Embryonic facial prominence (tissue), 1 donor: ENCODE measurements around the gene C2orf78.
"Not testable (repeated sequence)": the region's sequence is repeated elsewhere in the genome, so short reads cannot be mapped to it uniquely, and the experiment has no call there.

Experiments used
- DNase-seq: peaks from one replicate; pipeline ENCODE4 v3.0.0-alpha.2; 2016; ENCODE audit errors: extremely low spot score

C2orf78 gene

DNA sequence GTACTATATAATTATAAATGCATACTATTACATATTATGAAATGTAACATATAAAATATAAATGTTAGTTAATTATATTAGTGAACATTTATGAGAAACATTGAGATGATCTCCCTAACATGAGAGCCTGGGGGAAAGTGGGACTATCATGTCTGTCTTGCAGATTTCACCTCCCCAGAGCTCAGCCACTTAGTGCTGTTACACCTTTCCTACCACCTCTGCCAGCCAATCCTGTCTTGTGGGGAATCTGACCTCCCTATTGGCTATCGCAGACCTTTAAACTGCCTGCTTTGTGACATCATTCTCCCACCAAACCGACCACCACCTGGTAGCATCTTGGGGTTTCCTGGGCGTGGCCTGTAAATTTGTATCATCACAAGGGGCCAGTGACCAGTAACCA lies at the start of gene C2orf78:
Gene C2orf78, plus strand, starts transcription at position 301 of the 400 bp plus-strand sequence. CDS start 127 bp downstream, outside the sequence.
- DNase-seq, result not testable (repeated sequence)

- DNase-seq, result no peak
Observed at GRCh38 chr2:73736378-73736777, 47.6 kb upstream of the C2orf78 start.

DNA sequence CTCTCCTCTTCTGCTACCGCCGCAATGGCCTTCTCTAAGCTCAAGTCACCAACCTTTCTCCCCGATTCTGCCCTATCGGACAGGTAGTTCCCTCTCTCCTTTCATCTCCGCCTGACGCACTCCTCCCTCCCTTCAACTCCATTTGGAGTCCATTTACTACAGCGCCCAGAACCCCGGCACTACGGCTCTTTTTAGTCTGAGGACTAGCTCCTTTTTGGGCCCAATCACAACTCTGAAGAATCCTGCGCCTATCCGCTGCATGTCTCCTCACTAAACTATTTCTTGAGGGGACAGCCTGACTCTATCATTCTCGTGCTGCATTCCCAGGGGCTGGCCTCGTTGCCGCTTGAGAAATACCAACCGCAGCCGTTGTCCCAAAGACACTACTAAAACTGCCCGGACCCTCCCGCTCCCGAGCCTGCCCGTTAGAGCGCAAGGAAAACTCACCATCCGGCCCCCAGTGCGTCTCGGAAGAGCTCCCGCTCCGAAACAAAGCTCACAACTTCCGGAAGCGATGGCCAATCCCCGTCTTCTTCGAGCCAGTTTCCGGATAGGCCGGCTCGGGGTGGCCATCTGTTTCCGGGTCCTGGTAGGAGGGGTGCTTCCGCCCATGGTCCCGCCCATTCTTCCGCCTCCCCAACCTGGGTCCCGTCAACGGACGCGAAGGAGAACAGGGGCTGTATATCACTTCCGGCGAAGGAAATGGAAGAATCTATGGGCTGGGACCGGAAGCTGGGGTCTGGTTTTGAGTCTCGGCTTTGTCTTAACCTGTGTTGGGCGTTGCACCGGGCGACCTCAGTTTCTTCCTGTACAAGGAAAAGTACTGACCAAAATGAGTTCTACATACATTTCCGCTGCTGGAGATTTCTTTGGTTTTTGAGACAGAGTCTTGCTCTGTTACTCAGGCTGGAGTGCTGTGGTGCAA lies 46.9 kb upstream of the C2orf78 start, which contains the start of gene TPRKB:
Gene TPRKB, minus strand, starts transcription at position 491 of the 925 bp plus-strand sequence. CDS start 2,776 bp downstream, outside the sequence.
- peak; percentile 95 for DNase-seq

DNA sequence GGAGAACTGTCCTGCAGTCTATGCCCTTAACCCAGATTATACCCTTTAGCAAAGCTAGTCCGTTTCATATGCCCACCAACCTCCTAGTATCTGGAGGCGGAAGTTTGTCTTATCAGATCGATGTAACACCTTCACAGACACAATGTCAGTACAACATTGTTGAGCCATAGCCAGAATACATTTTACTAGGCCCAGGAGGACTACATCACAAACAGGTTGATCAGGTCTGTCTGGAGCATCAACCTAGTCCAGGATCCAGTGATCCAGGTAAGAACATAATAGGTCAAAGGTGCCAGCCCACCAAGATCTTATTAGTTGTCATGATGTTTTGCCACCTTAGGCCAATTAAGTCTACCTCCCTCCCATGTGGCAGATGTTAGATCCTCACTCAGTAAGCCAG lies 44.9 kb upstream of the C2orf78 start:
- no peak for DNase-seq

- no peak for DNase-seq
Observed at GRCh38 chr2:73740767-73741166, 43.2 kb upstream of the C2orf78 start.

GRCh38 chr2:73746015-73746876 lies 37.7 kb upstream of the C2orf78 start:
- DNase-seq, result no peak

- no peak for DNase-seq
Observed at GRCh38 chr2:73746877-73747208, 37.1 kb upstream of the C2orf78 start.

DNA sequence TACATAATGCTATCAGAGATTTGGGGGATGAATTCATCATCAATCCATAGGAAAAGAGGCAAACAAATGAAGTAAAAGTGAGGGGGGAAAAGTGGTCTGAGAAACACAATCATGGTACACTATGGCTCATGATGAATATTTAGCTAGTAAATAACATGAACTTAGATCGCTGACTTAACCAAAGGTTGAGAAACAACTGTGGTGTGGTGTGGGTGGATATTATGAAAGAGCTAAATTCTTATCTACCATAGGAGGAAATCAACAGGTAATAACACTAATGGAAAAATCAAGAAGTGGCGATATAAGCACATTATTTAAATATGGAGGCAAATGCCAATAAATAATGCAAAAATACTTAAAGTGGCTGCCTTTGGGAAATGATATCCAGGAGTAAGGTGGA lies 34.7 kb upstream of the C2orf78 start:
- DNase-seq, result no peak

DNA sequence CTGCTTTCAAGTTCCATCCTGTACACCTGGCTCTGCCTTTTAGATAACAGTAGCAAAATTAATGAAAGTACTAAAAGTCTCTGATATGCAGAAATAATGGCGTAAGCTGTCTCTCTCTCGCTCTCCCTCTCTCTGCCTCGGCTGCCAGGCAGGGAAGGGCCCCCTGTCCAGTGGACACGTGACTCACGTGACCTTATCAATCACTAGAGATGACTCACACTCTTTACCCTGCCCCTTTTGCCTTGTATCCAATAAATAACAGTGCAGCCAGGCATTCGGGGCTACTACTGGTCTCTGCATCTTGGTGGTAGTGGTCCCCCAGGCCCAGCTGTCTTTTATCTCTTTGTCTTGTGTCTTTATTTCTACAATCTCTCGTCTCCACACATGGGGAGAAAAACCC lies 29.7 kb upstream of the C2orf78 start:
- not testable (repeated sequence) for DNase-seq

DNA sequence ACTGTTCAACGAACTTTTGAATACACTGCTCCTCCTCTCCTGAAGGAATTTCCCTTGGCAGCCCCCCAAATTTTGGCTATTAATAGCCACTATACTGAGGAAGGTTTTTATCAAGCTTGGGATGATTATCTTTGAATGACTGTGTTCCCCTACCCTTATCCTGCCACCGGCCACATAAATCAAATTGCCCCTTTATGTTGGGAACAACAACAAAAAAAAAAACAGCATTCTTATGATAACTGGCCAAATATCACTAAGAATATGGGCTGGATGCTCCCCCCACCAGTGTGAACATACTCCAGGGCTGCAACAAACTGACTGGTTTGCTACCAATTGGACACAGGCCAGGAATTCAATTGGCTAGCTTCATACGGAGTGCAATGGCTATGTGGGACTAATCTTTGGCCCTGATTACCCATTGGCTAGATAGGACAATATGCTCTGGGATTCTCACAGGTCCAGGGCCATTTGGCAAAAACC lies 24.7 kb upstream of the C2orf78 start:
- DNase-seq, result no peak

DNA sequence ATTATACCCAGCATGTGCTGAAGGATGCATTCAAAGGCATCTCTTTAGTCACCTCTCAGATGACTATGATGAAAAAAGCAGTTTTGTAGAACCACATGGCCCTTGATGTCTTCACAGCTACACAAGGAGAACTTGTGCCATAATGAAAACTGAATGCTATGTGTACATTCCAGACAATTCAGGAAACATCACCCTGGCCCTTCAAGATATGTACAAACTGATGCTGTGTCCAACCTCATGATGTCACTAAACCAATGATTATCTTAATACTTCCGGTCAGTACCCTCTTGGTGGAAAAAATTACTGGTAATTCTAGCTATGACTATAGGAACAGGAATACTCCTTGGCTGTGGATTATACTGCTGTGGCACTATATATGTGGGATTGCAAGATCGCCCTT lies 24.1 kb upstream of the C2orf78 start:
- no peak for DNase-seq

DNA sequence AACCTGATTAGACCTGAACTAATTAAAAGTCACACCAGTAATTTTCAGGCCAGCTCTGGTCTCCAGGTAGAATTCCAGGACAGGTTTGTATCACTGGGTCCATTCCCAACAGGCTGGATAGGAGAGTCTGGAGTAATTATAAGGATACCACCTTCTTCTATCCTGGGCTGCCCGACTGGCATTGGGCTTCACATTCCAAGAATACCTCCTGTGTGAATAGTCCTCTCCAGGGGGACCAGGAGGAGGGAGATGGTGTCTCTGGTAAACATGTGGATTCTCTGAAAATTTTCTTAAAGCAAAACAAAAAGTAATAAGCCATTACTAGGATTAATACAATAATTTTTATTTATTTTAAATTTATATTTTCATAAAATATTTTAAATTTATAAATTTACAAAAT lies 21.4 kb upstream of the C2orf78 start:
- no peak for DNase-seq

DNA sequence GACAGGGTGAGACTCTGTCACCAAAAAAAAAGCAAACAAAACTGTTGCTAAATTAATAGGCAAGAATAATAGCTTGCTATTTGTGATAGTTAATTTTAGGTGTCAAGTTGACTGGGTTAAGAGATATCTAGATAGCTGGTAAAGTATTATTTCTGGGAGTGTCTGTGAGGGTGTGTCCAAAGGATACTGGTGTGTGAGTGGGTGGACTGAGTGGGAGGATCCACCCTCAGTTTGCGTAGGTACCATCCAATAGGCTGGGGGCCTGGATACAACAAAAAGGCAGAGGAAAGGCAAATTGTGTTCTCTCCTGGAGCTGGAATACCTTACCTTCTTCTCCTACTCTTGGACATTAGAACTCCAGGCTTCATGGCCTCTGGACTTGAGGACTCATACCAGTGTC lies 19.0 kb upstream of the C2orf78 start:
- DNase-seq, result no peak

DNA sequence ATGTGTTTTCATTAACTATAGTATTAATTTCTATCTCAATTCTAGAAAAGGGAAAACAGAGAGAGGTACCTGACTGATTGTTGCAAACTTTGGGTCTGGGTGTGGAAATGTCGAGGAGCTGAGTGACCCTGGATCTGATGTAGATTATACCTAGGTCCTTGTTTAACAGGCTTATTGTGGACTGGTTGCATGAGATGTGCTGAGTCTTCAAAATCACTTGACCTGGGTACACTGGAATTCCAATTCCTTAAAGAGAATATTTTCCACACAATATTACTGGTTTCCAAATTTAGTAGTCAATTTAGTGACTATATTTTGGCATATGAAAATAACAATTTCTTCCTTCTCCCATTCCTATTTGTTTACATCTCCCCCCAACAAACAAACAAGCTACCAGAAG lies 17.6 kb upstream of the C2orf78 start:
- no peak for DNase-seq

- DNase-seq, result no peak
Observed at GRCh38 chr2:73766994-73767393, 17.0 kb upstream of the C2orf78 start.

DNA sequence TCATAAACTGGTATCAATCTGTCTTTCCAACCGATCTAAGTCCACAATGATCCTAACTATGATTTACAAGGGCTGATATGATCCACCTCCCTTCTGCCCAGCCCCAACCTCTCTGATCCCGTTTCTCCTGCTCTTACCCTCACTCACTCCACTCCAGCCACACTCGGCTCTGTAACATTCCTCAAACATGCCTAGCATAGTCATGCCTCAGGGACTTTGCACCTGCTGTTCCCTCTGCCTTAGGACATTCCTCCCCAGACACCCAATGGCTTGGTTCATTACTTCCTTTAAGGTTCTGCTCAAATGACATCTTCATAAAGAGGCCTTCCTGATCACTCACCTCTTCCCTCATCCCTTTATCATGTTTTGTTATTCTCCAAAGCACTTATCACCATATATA lies 13.3 kb upstream of the C2orf78 start:
- DNase-seq, result no peak

DNA sequence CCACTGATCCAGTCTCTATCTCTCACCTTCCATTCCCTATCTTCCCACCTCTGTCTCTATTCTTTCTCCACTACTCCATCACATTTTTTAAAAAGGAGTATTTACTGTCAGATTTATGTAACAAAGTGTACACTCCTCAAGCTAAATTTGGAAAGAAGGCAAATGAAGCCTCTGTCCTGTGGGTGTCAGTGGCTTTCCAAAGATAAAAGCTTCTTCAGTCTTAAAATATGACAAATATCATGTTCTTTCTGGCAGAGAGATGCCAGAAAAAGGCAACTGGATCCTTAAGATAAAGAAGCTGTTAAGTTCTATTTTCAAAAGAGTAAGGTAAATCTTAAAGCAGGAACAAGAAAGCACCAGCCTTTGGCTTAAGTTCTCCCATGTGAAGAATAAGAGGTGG lies 11.2 kb upstream of the C2orf78 start:
- DNase-seq, result no peak

GRCh38 chr2:73776381-73776780 lies 7.6 kb upstream of the C2orf78 start:
- no peak for DNase-seq

DNA sequence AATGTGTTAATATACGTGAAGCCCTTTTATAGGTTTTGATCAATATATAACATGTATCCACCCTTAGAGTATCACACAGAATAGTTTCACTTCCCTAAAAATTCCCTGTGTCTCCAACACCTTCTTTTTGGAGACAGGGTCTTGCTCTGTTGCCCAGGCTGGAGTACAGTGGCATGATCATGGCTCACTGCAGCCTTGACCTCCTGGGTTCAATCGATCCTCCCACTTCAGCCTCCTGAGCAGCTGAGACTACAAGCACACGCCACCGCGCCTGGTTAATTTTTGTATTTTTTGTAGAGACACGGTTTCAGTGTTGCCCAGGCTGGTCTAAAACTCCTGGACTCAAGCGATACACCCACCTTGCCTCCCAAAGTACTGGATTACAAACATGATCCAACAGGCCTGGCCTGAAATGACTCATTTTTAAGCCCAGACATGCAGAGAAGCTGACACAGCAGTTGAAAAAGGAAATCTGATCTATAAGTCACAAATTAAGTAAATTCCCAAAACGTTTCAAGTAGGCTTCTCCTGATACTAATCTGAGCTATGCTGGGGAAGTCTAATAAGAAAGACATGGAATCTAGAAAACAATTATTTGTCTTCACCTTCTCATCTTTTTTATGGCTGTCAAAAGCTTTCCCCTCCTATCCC lies 7.0 kb upstream of the C2orf78 start:
- DNase-seq, result no peak

- DNase-seq, result not testable (repeated sequence)
Observed at GRCh38 chr2:73778867-73779466, 5.0 kb upstream of the C2orf78 start.

- peak; percentile 73 for DNase-seq
Observed at GRCh38 chr2:73779467-73780236, 4.3 kb upstream of the C2orf78 start, which contains the start of gene DUSP11. Gene DUSP11 (minus strand): TSS chr2:73780103. CDS start chr2:73779974, 129 bp downstream.
